H9 (cell line): ENCODE measurements around the gene ERC2. TPM values are rescaled to one million over a fixed set of nuclear protein-coding genes. Genes with fewer than 3 reads are reported as not detected.

Experiments
- DNase-seq: peaks from one replicate; pipeline ENCODE4 v3.0.0-alpha.2; 2017
- H2AFZ ChIP-seq: one replicate; pipeline ENCODE4 v1.6.1; 2013; ENCODE audit warnings: mild to moderate bottlenecking, low read length, control low read depth, moderate library complexity
- H2AK5ac ChIP-seq: 2 replicates; pipeline ENCODE4 v1.6.1; 2013; ENCODE audit warnings: low read length, control low read depth, mixed read lengths; ENCODE audit not compliant: insufficient read length
- H2BK120ac ChIP-seq: one replicate; pipeline ENCODE4 v1.6.1; 2013; ENCODE audit warnings: low read depth, mild to moderate bottlenecking, low read length, control low read depth, inconsistent platforms; ENCODE audit not compliant: poor library complexity, severe bottlenecking
- H2BK12ac ChIP-seq: 2 replicates; pipeline ENCODE4 v1.6.1; 2013; ENCODE audit warnings: low read length, control low read depth, mixed read lengths, low read depth; ENCODE audit not compliant: insufficient read length
- H2BK15ac ChIP-seq: 2 replicates; pipeline ENCODE4 v1.6.1; 2013; ENCODE audit warnings: low read depth, low read length, control low read depth
- H2BK20ac ChIP-seq: one replicate; pipeline ENCODE4 v1.6.1; 2013; ENCODE audit warnings: low read depth, mild to moderate bottlenecking, low read length, control low read depth, inconsistent platforms; ENCODE audit not compliant: poor library complexity, severe bottlenecking
- H2BK5ac ChIP-seq: 2 replicates; pipeline ENCODE4 v1.6.1; 2013; ENCODE audit warnings: low read length, control low read depth, mixed read lengths; ENCODE audit not compliant: insufficient read length
- H3K14ac ChIP-seq: 2 replicates; pipeline ENCODE4 v1.6.1; 2013; ENCODE audit warnings: low read length, control low read depth; ENCODE audit not compliant: insufficient read depth
- H3K18ac ChIP-seq: 2 replicates; pipeline ENCODE4 v1.6.1; 2013; ENCODE audit warnings: low read depth, mild to moderate bottlenecking, mixed read lengths, low read length, control low read depth; ENCODE audit not compliant: insufficient read length
- H3K23ac ChIP-seq: 2 replicates; pipeline ENCODE4 v1.6.1; 2013; ENCODE audit warnings: low read length, control low read depth, mixed read lengths, low read depth; ENCODE audit not compliant: insufficient read length
- H3K23me2 ChIP-seq: 2 replicates; pipeline ENCODE4 v1.6.1; 2013; ENCODE audit warnings: low read depth, mild to moderate bottlenecking, mixed read lengths, low read length, control low read depth; ENCODE audit not compliant: insufficient read length, poor library complexity, severe bottlenecking
- H3K27ac ChIP-seq: 2 replicates; pipeline ENCODE4 v1.5.1; 2013; ENCODE audit warnings: low read length, control low read depth, mixed read lengths, low read depth; ENCODE audit not compliant: insufficient read length
- H3K27me3 ChIP-seq: 2 replicates; pipeline ENCODE4 v1.6.1; 2013; ENCODE audit warnings: low read length, control low read depth, inconsistent platforms; ENCODE audit not compliant: insufficient read depth
- H3K4ac ChIP-seq: 2 replicates; pipeline ENCODE4 v1.6.1; 2013; ENCODE audit warnings: low read depth, mild to moderate bottlenecking, control low read depth, inconsistent platforms, low read length, moderate library complexity
- H3K4me1 ChIP-seq: 2 replicates; pipeline ENCODE4 v1.6.1; 2013; ENCODE audit warnings: low read length, control low read depth, inconsistent platforms; ENCODE audit not compliant: insufficient read depth
- H3K4me2 ChIP-seq: 2 replicates; pipeline ENCODE4 v1.6.1; 2013; ENCODE audit warnings: low read length, control low read depth, mixed read lengths; ENCODE audit not compliant: insufficient read length, insufficient read depth
- H3K56ac ChIP-seq: 2 replicates; pipeline ENCODE4 v1.6.1; 2013; ENCODE audit warnings: low read depth, mild to moderate bottlenecking, mixed read lengths, low read length, control low read depth; ENCODE audit not compliant: insufficient read length
- H3K79me1 ChIP-seq: 2 replicates; pipeline ENCODE4 v1.6.1; 2013; ENCODE audit warnings: low read depth, mild to moderate bottlenecking, moderate library complexity, low read length, control low read depth, inconsistent platforms; ENCODE audit not compliant: insufficient read depth, poor library complexity, severe bottlenecking
- H3K79me2 ChIP-seq: 2 replicates; pipeline ENCODE4 v1.6.1; 2013; ENCODE audit warnings: low read length, control low read depth, inconsistent platforms; ENCODE audit not compliant: insufficient read depth
- H3K9ac ChIP-seq: 2 replicates; pipeline ENCODE4 v1.6.1; 2013; ENCODE audit warnings: low read length, control low read depth, mixed read lengths; ENCODE audit not compliant: insufficient read length; ENCODE audit errors: extremely low read depth
- H3K9me3 ChIP-seq: one replicate; pipeline ENCODE4 v1.6.1; 2013; ENCODE audit warnings: low read depth, low read length, inconsistent platforms; ENCODE audit not compliant: control insufficient read depth
- H3T11ph ChIP-seq: one replicate; pipeline ENCODE4 v1.6.1; 2013; ENCODE audit warnings: mild to moderate bottlenecking, low read length, control low read depth, inconsistent platforms
- H4K20me1 ChIP-seq: one replicate; pipeline ENCODE4 v1.6.1; 2013; ENCODE audit not compliant: control insufficient read depth, insufficient read length, insufficient read depth
- H4K5ac ChIP-seq: 2 replicates; pipeline ENCODE4 v1.6.1; 2013; ENCODE audit warnings: low read depth, mild to moderate bottlenecking, mixed read lengths, low read length, control low read depth; ENCODE audit not compliant: insufficient read length
- H4K8ac ChIP-seq: replicated peaks from 2 replicates; pipeline ENCODE4 v1.6.1; 2013; ENCODE audit warnings: low read length, control low read depth, mixed read lengths, low read depth; ENCODE audit not compliant: insufficient read length
- H4K91ac ChIP-seq: 2 replicates; pipeline ENCODE4 v1.6.1; 2013; ENCODE audit warnings: low read depth, mild to moderate bottlenecking, moderate library complexity, mixed read lengths, low read length, control low read depth; ENCODE audit not compliant: insufficient read length
- H3K27ac Mint-ChIP-seq, 3 experiments: 2 replicates in 2 of 3; 3 replicates in 1 of 3; pipeline ENCODE4 v1.8.0; 2020 to 2021; ENCODE audit warnings: mixed read lengths in 3 of 3, mild to moderate bottlenecking in 1 of 3, moderate library complexity in 1 of 3
- H3K27me3 Mint-ChIP-seq: 2 replicates; pipeline ENCODE4 v1.8.0; 2021; ENCODE audit warnings: low read depth, mild to moderate bottlenecking, moderate library complexity, mixed read lengths
- H3K36me3 Mint-ChIP-seq, 3 experiments: 2 replicates in 2 of 3; 3 replicates in 1 of 3; pipeline ENCODE4 v1.8.0; 2020 to 2021; ENCODE audit warnings: low read depth in 3 of 3, mixed read lengths in 3 of 3; ENCODE audit not compliant: insufficient read depth in 1 of 3
- H3K4me1 Mint-ChIP-seq, 2 experiments: 2 replicates each; pipeline ENCODE4 v1.8.0; 2020; ENCODE audit warnings: mixed read lengths in 2 of 2
- H3K4me3 Mint-ChIP-seq, 2 experiments: 2 replicates in 1 of 2; 3 replicates in 1 of 2; pipeline ENCODE4 v1.8.0; 2020 to 2021; ENCODE audit warnings: mild to moderate bottlenecking in 2 of 2, mixed read lengths in 2 of 2, moderate library complexity in 1 of 2
- H3K9me3 Mint-ChIP-seq, 2 experiments: 2 replicates in 1 of 2; 3 replicates in 1 of 2; pipeline ENCODE4 v1.8.0; 2020; ENCODE audit warnings: mild to moderate bottlenecking in 2 of 2, mixed read lengths in 2 of 2, moderate library complexity in 1 of 2
- CTCF ChIP-seq: fragments of 200-600 bp; sonication (generic); conservative IDR thresholded peaks from 3 replicates; pipeline ENCODE4 v1.8.0; 2021; ENCODE audit warnings: antibody characterized with exemption, mild to moderate bottlenecking
- WGBS: extraction: QIAGEN DNeasy Blood & Tissue Kit; methylation state at CpG from one replicate; pipeline ENCODE4 v1.1.7; 2013; ENCODE audit warnings: missing lambda C conversion rate, low lambda C conversion rate, mixed read lengths; ENCODE audit not compliant: insufficient read length; ENCODE audit errors: extremely low coverage; 5-methylcytosine and 5-hydroxymethylcytosine counted together
- total RNA-seq: library from RNA; stranded (reverse); gene quantifications from 2 replicates; pipeline ENCODE4 v1.2.1, GENCODE V29; 2021

The ERC2 gene
- total RNA-seq, 1 experiment from 2014 or later = 15.4 TPM

- no peak overlapping the region for H3K4me2 ChIP-seq
- no peak overlapping the region for H2AFZ ChIP-seq
- H3K23me2 ChIP-seq = no peaks in the 10 kb centered on the region
- H3K9ac ChIP-seq = no peak overlapping the region
- H3K27me3 ChIP-seq = no peaks in the 10 kb centered on the region
- no peak overlapping the region for H2BK120ac ChIP-seq
- no peak overlapping the region for H4K91ac ChIP-seq
- Mint-ChIP-seq H3K9me3 (no peaks in the 10 kb centered on the region), H3K36me3 (no peaks in the 10 kb centered on the region), H3K4me3 (no peak overlapping the region), H3K4me1 (peaks cover 28 to 32% of the 10 kb centered on the region in 2 experiments), H3K27me3 (no peaks in the 10 kb centered on the region), H3K27ac (no peak overlapping the region; a peak in 1 of 7 replicates)
- no peak overlapping the region for H3K56ac ChIP-seq
- H2BK12ac ChIP-seq = no peak overlapping the region
- H3K18ac ChIP-seq = no peak overlapping the region
- H2BK15ac ChIP-seq = no peak overlapping the region
- no peak overlapping the region for H3K27ac ChIP-seq
- peaks cover 5% of the 10 kb centered on the region; the same call in 1 of the 2 replicates for H3K4me1 ChIP-seq
- H2BK20ac ChIP-seq = no peak overlapping the region
- H4K20me1 ChIP-seq = no peaks in the 10 kb centered on the region
- no peak overlapping the region for H4K8ac ChIP-seq
- no peak overlapping the region for H4K5ac ChIP-seq
- no peak overlapping the region for H3K4ac ChIP-seq
- no peaks in the 10 kb centered on the region for H3K79me2 ChIP-seq
- TF ChIP-seq CTCF = no peak
- H3K9me3 ChIP-seq = no peaks in the 10 kb centered on the region
- no peak overlapping the region for H2BK5ac ChIP-seq
- DNase-seq = no peak
- no peaks in the 10 kb centered on the region for H3K79me1 ChIP-seq
- no peak overlapping the region for H3K23ac ChIP-seq
- H2AK5ac ChIP-seq = no peak overlapping the region
- no peak overlapping the region for H3T11ph ChIP-seq
- no peak overlapping the region for H3K14ac ChIP-seq
- WGBS = no CpG with 5 or more reads among the region's 4 CpGs
Measured at GRCh38 chr3:55668359-55668758, 799.9 kb downstream of the ERC2 start.
